Measurements from ENCODE around the gene DNTTIP2.
"Not testable (repeated sequence)": the region's sequence is repeated elsewhere in the genome, so short reads cannot be mapped to it uniquely, and the experiment has no call there.

Gene DNTTIP2

GRCh38 chr1:93876244-93876643 is 2.8 kb downstream of the DNTTIP2 start:
- no peak for FAIRE-seq

- peak; percentile 54 for FAIRE-seq
Measured at GRCh38 chr1:93874025-93874651, 4.9 kb downstream of the DNTTIP2 start.

GRCh38 chr1:93871366-93871765 is 7.6 kb downstream of the DNTTIP2 start:
- no peak for FAIRE-seq

- no peak for FAIRE-seq
Measured at GRCh38 chr1:93869653-93870052, 9.4 kb downstream of the DNTTIP2 start.

GRCh38 chr1:93868492-93868891 is 10.5 kb downstream of the DNTTIP2 start:
- not testable (repeated sequence) for FAIRE-seq

GRCh38 chr1:93865253-93865652 is 13.8 kb downstream of the DNTTIP2 start:
- no peak for FAIRE-seq

GRCh38 chr1:93864175-93864574 is 14.8 kb downstream of the DNTTIP2 start:
- no peak for FAIRE-seq

GRCh38 chr1:93857653-93858052 is 21.4 kb downstream of the DNTTIP2 start:
- FAIRE-seq: not testable (repeated sequence)

GRCh38 chr1:93855983-93856382 is 23.0 kb downstream of the DNTTIP2 start:
- not testable (repeated sequence) for FAIRE-seq

- FAIRE-seq: no peak
Measured at GRCh38 chr1:93853940-93854339, 25.1 kb downstream of the DNTTIP2 start.

- no peak for FAIRE-seq
Measured at GRCh38 chr1:93851878-93852277, 27.1 kb downstream of the DNTTIP2 start.

GRCh38 chr1:93851327-93851712 is 27.7 kb downstream of the DNTTIP2 start:
- no peak for FAIRE-seq

GRCh38 chr1:93850687-93851326 is 28.2 kb downstream of the DNTTIP2 start:
- FAIRE-seq: peak; percentile 44

- peak; percentile 47 for FAIRE-seq
Measured at GRCh38 chr1:93848350-93848883, 30.6 kb downstream of the DNTTIP2 start.

- FAIRE-seq: no peak
Measured at GRCh38 chr1:93847811-93848288, 31.2 kb downstream of the DNTTIP2 start.

- no peak for FAIRE-seq
Measured at GRCh38 chr1:93846992-93847810, 31.8 kb downstream of the DNTTIP2 start.

- no peak for FAIRE-seq
Measured at GRCh38 chr1:93846206-93846991, 32.6 kb downstream of the DNTTIP2 start.

- no peak for FAIRE-seq
Measured at GRCh38 chr1:93845538-93846205, 33.3 kb downstream of the DNTTIP2 start.

GRCh38 chr1:93844262-93845045 is 34.6 kb downstream of the DNTTIP2 start:
- peak; percentile 86 for FAIRE-seq

GRCh38 chr1:93842750-93843500 is 36.1 kb downstream of the DNTTIP2 start:
- FAIRE-seq: no peak

Data from G401.6 (cell line).